OCI-LY3 (cell line): ENCODE results near the gene ZBTB1.
A peak's percentile ranks its signal among the peaks of the same experiment; 100 is the strongest.

Source experiments
- H2AFZ ChIP-seq: fragments of 200-600, 300-600 bp; shearing (Covaris generic); 2 replicates; pipeline ENCODE4 v1.6.0; 2014; ENCODE audit warnings: antibody characterized with exemption, low read depth, low read length
- H3K27ac ChIP-seq: fragments of 200-600, 300-600 bp; sonication (generic); 2 replicates; pipeline ENCODE4 v1.5.1; 2014; ENCODE audit warnings: mild to moderate bottlenecking, low read length, moderate library complexity, mixed read lengths
- H3K27me3 ChIP-seq: fragments of 200-600, 300-600 bp; sonication (generic); 2 replicates; pipeline ENCODE4 v1.6.1; 2014; ENCODE audit warnings: low read depth, low read length, mixed read lengths
- H3K36me3 ChIP-seq: fragments of 200-600, 300-600 bp; sonication (generic); replicated peaks from 2 replicates; pipeline ENCODE3; 2014; ENCODE audit warnings: low read depth, low read length, mixed read lengths
- H3K4me1 ChIP-seq: fragments of 300-600, 200-600 bp; sonication (generic); 2 replicates; pipeline ENCODE4 v1.6.1; 2014; ENCODE audit warnings: low read length, mixed read lengths
- H3K4me2 ChIP-seq: fragments of 200-600, 300-600 bp; sonication (generic); 2 replicates; pipeline ENCODE4 v1.6.1; 2014; ENCODE audit warnings: low read length, mixed read lengths
- H3K4me3 ChIP-seq: fragments of 300-600, 200-600 bp; sonication (generic); 2 replicates; pipeline ENCODE4 v1.5.1; 2014; ENCODE audit warnings: antibody characterized with exemption, mild to moderate bottlenecking, low read length, moderate library complexity
- H3K79me2 ChIP-seq: fragments of 300-600, 200-600 bp; shearing (Covaris generic); 2 replicates; pipeline ENCODE4 v1.6.1; 2014; ENCODE audit warnings: mild to moderate bottlenecking, low read length, mixed read lengths
- H3K9ac ChIP-seq: fragments of 300-600, 200-600 bp; shearing (Covaris generic); 2 replicates; pipeline ENCODE4 v1.6.0; 2014; ENCODE audit warnings: mild to moderate bottlenecking, low read length, moderate library complexity
- H3K9me3 ChIP-seq: fragments of 200-600, 300-600 bp; shearing (Covaris generic); 2 replicates; pipeline ENCODE4 v1.6.1; 2014; ENCODE audit warnings: low read length, mixed read lengths; ENCODE audit not compliant: insufficient read depth
- H4K20me1 ChIP-seq: fragments of 200-600, 300-600 bp; sonication (generic); 2 replicates; pipeline ENCODE4 v1.6.1; 2016; ENCODE audit warnings: low read length, mixed read lengths; ENCODE audit not compliant: insufficient read depth
- EZH2phosphoT487 ChIP-seq: fragments of 200-600 bp; shearing (Covaris generic); IDR thresholded peaks from 2 replicates; pipeline ENCODE4 v1.6.1; 2018; ENCODE audit warnings: antibody characterized with exemption, mixed run types, low read depth
- TF ChIP-seq, protein P1 (sequence below): fragments of 200-600, 300-600 bp; sonication (generic); IDR thresholded peaks from 2 replicates; pipeline ENCODE4 v1.5.1; 2014; ENCODE audit warnings: antibody characterized with exemption, low read length, low read depth

Gene ZBTB1

DNA sequence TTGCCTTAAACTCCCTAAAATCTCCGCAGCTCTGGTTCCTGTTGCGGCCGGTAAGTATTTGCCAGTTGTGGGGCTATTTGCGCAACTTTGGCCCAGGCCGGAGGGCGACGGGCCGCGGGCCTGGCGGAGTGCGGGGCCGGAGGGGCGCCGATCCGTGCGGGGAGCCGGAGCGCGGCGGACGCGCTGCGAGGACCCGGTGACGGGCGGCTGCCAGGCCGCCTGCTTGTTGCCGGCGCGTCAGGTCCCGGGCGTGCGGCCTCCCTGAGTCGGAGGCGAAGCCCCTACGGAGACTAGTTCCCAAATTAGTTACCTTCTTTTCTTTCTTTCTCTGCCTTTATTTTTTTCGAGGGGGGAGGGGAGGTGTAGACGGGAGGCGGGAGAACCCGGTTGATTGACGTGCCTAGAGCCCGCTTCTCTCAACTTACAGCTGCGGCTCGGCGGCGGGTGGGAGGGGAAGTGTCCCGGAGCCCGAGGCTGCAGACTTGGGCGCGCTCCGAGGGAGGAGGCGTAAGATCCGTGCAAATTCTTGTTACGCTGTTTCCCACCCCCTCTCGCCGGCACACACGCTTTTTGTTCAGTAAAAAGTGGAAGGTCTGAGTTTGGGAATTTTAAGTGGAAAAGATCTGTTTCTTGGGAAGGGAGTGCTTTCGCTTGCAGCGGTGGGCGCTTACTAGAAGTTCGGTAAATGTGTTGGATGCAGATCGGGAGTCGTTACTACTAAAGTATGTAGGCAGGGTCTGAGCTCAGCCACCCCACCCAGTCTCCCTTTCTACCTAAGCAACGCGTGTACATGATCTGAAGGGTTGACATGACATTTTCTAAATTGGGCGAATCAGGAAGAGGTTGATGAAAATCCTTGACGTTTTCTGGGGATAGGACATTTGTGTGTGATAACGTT, 576 bp downstream of the ZBTB1 start:
- TF ChIP-seq, protein P1, sequence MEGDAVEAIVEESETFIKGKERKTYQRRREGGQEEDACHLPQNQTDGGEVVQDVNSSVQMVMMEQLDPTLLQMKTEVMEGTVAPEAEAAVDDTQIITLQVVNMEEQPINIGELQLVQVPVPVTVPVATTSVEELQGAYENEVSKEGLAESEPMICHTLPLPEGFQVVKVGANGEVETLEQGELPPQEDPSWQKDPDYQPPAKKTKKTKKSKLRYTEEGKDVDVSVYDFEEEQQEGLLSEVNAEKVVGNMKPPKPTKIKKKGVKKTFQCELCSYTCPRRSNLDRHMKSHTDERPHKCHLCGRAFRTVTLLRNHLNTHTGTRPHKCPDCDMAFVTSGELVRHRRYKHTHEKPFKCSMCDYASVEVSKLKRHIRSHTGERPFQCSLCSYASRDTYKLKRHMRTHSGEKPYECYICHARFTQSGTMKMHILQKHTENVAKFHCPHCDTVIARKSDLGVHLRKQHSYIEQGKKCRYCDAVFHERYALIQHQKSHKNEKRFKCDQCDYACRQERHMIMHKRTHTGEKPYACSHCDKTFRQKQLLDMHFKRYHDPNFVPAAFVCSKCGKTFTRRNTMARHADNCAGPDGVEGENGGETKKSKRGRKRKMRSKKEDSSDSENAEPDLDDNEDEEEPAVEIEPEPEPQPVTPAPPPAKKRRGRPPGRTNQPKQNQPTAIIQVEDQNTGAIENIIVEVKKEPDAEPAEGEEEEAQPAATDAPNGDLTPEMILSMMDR = no peak
- no peak for TF ChIP-seq EZH2phosphoT487
- no peak overlapping the region for H2AFZ ChIP-seq
- no peaks in the 10 kb centered on the region for H3K9me3 ChIP-seq
- peaks cover 49% of the 10 kb centered on the region for H3K4me1 ChIP-seq
- peak overlapping the region; percentile 76 for H3K4me2 ChIP-seq
- H3K27ac ChIP-seq = peak overlapping the region; percentile 93
- H3K36me3 ChIP-seq = no peaks in the 10 kb centered on the region
- H3K79me2 ChIP-seq = peaks cover 97% of the 10 kb centered on the region
- H4K20me1 ChIP-seq = peaks cover 16% of the 10 kb centered on the region
- H3K4me3 ChIP-seq = peak overlapping the region; percentile 80
- H3K27me3 ChIP-seq = no peaks in the 10 kb centered on the region
- H3K9ac ChIP-seq = peak overlapping the region; percentile 94

DNA sequence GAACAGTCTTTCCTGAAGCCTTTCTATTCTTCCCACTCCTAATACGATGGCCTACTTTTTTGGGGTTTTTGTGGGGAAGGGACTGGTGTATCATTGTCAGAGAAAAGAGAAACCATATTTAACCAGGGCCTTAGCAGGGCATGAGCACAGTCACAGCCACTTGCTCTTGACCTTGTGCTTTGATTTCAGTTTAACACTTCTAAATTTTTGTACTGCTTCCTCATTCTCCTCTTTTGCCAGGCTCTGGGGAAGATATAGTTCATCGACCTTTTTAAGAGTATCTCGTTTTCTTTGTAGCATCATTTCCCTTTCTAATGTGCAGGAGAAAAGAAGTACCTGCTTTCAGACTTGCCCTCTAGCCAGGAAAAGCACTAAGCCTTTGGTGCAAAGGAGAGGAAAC, 2.2 kb downstream of the ZBTB1 start:
- Histone ChIP-seq H3K27me3 (no peaks in the 10 kb centered on the region), H3K4me1 (peaks cover 51% of the 10 kb centered on the region), H3K79me2 (peaks cover 97% of the 10 kb centered on the region), H3K9me3 (no peaks in the 10 kb centered on the region), H3K4me2 (peak overlapping the region; percentile 76), H3K9ac (peak overlapping the region; percentile 94), H3K27ac (peak overlapping the region; percentile 93), H3K36me3 (peaks cover 3% of the 10 kb centered on the region), H3K4me3 (peak overlapping the region; percentile 80), H2AFZ (no peak overlapping the region), H4K20me1 (peaks cover 28% of the 10 kb centered on the region)
- no peak for TF ChIP-seq EZH2phosphoT487
- TF ChIP-seq, protein P1 = no peak

DNA sequence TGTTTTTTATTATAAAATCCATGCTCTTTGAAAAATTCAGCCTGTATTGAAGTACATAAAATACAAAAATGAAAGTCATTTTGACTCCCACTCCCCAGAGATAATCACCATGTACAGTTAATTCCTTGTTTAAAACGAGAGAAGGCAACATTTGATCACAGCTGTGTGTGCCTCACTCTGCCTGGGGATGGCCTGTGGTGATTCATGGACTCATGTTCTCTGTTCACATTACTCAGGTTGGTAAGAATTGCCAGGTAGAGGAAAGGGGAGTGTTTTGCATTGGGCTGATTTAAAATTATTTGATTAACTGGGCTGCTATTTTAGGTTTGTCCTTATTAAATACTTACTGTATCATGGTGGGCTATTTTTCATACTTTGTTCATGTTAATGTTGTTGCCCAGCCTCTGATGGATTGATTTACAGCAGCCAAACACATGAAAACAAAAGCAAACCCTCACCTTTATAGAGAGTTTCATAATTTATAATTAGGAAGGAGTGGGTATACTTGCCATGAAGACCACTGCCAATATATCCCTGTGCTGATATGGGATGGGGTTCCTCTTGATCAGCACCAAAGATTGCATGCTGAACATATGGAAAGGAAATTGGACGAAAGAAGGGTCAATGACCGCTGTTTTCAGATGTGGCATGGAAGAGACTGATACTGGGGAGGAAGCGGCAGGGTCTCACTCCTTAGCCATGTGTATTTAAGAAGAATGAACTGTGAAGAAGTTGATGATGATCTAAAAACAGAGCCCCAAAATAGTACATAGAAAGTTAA, 3.0 kb downstream of the ZBTB1 start:
- H4K20me1 ChIP-seq = peaks cover 36% of the 10 kb centered on the region
- peak overlapping the region; percentile 80 for H3K4me3 ChIP-seq

More for the DNA sequence above, 3.0 kb downstream of the ZBTB1 start:
- H3K4me2 ChIP-seq = peak overlapping the region; percentile 76
- H3K36me3 ChIP-seq = peaks cover 5% of the 10 kb centered on the region
- H3K9ac ChIP-seq = peak overlapping the region; percentile 94
- H2AFZ ChIP-seq = no peak overlapping the region
- H3K27me3 ChIP-seq = no peaks in the 10 kb centered on the region
- H3K4me1 ChIP-seq = peaks cover 49% of the 10 kb centered on the region
- H3K79me2 ChIP-seq = peaks cover 97% of the 10 kb centered on the region
- no peak for TF ChIP-seq EZH2phosphoT487
- TF ChIP-seq, protein P1 = no peak
- no peaks in the 10 kb centered on the region for H3K9me3 ChIP-seq
- H3K27ac ChIP-seq = peak overlapping the region; percentile 93
